Measurements from ENCODE around the gene CTNNA3. TPM values are rescaled to one million over a fixed set of nuclear protein-coding genes. Genes with fewer than 3 reads are reported as not detected.

Gene CTNNA3
- polyA plus RNA-seq, 1 donor from 2014 or later, result 0.14 TPM

- H3K4me2 ChIP-seq (ENCODE audit: low read length), result no peak overlapping the region
- H3K9ac ChIP-seq (ENCODE audit: low read length), result no peak overlapping the region
- H2AFZ ChIP-seq (ENCODE audit: low read depth, low read length), result no peak overlapping the region
- no peak for TF ChIP-seq EZH2 (IDR thresholded peaks at IDR 0.05; ENCODE audit: borderline replicate concordance, insufficient read depth, low read length, poor library complexity, severe bottlenecking)
- TF ChIP-seq MXI1 (conservative IDR thresholded peaks at IDR 0.05; ENCODE audit: poor library complexity, severe bottlenecking), result no peak
- H4K20me1 ChIP-seq (ENCODE audit: insufficient read depth), result no peaks in the 10 kb centered on the region
- H3F3A ChIP-seq (ENCODE audit: insufficient read depth, low read length, poor library complexity, severe bottlenecking), result no peaks in the 10 kb centered on the region
- H3K79me2 ChIP-seq (replicated peaks; ENCODE audit: insufficient read depth, low read length), result no peaks in the 10 kb centered on the region
- no peaks in the 10 kb centered on the region for H3K36me3 ChIP-seq (ENCODE audit: insufficient read depth, low read length)
- H3K9me3 ChIP-seq (ENCODE audit: low read length), result no peaks in the 10 kb centered on the region
- H3K27ac ChIP-seq (ENCODE audit: low read length), result no peak overlapping the region
- H3K4me3 ChIP-seq (ENCODE audit: low read length), result no peak overlapping the region
- no peaks in the 10 kb centered on the region for H3K9me2 ChIP-seq (ENCODE audit: insufficient read depth, low read length)
- no peaks in the 10 kb centered on the region for H3K27me3 ChIP-seq (ENCODE audit: insufficient read depth, low read depth, low read length)
Observed at GRCh38 chr10:65900271-65900670, 1795.7 kb downstream of the CTNNA3 start.

GRCh38 chr10:65898055-65898454 is 1797.9 kb downstream of the CTNNA3 start:
- no peaks in the 10 kb centered on the region for H3K36me3 ChIP-seq (ENCODE audit: insufficient read depth, low read length)
- no peak overlapping the region for H3K27ac ChIP-seq (ENCODE audit: low read length)
- H3K27me3 ChIP-seq (ENCODE audit: insufficient read depth, low read depth, low read length), result no peaks in the 10 kb centered on the region
- H3K4me3 ChIP-seq (ENCODE audit: low read length), result no peak overlapping the region
- no peak overlapping the region for H3K4me2 ChIP-seq (ENCODE audit: low read length)
- no peak overlapping the region for H2AFZ ChIP-seq (ENCODE audit: low read depth, low read length)
- no peaks in the 10 kb centered on the region for H3K9me2 ChIP-seq (ENCODE audit: insufficient read depth, low read length)
- H4K20me1 ChIP-seq (ENCODE audit: insufficient read depth), result no peaks in the 10 kb centered on the region
- no peak overlapping the region for H3K9ac ChIP-seq (ENCODE audit: low read length)
- no peaks in the 10 kb centered on the region for H3K9me3 ChIP-seq (ENCODE audit: low read length)
- no peaks in the 10 kb centered on the region for H3F3A ChIP-seq (ENCODE audit: insufficient read depth, low read length, poor library complexity, severe bottlenecking)
- H3K79me2 ChIP-seq (replicated peaks; ENCODE audit: insufficient read depth, low read length), result no peaks in the 10 kb centered on the region
- TF ChIP-seq REST (IDR thresholded peaks at IDR 0.05; ENCODE audit: borderline replicate concordance), result no peak
- no peak for TF ChIP-seq CTCF (IDR thresholded peaks at IDR 0.05; ENCODE audit: poor library complexity, severe bottlenecking)
- no peak for TF ChIP-seq SMC3 (conservative IDR thresholded peaks at IDR 0.05; ENCODE audit: poor library complexity)
- TF ChIP-seq EP300 (conservative IDR thresholded peaks at IDR 0.05; ENCODE audit: poor library complexity, severe bottlenecking), result no peak
- TF ChIP-seq TAF1 (IDR thresholded peaks at IDR 0.05; ENCODE audit: low read depth), result no peak
- no peak for TF ChIP-seq POLR2AphosphoS5 (IDR thresholded peaks at IDR 0.05)
- no peak for TF ChIP-seq MXI1 (conservative IDR thresholded peaks at IDR 0.05; ENCODE audit: poor library complexity, severe bottlenecking)
- TF ChIP-seq RAD21 (conservative IDR thresholded peaks at IDR 0.05), result no peak
- TF ChIP-seq EZH2 (IDR thresholded peaks at IDR 0.05; ENCODE audit: borderline replicate concordance, insufficient read depth, low read length, poor library complexity, severe bottlenecking), result no peak

- H4K20me1 ChIP-seq (ENCODE audit: insufficient read depth), result no peaks in the 10 kb centered on the region
- no peak overlapping the region for H3K9ac ChIP-seq (ENCODE audit: low read length)
- H3K9me3 ChIP-seq (ENCODE audit: low read length), result no peaks in the 10 kb centered on the region
- H3F3A ChIP-seq (ENCODE audit: insufficient read depth, low read length, poor library complexity, severe bottlenecking), result no peaks in the 10 kb centered on the region
- no peaks in the 10 kb centered on the region for H3K9me2 ChIP-seq (ENCODE audit: insufficient read depth, low read length)
- H3K4me3 ChIP-seq (ENCODE audit: low read length), result no peak overlapping the region
- no peak overlapping the region for H3K27ac ChIP-seq (ENCODE audit: low read length)
- H3K27me3 ChIP-seq (ENCODE audit: insufficient read depth, low read depth, low read length), result no peaks in the 10 kb centered on the region
- no peak overlapping the region for H3K4me2 ChIP-seq (ENCODE audit: low read length)
- TF ChIP-seq CTCF (IDR thresholded peaks at IDR 0.05; ENCODE audit: poor library complexity, severe bottlenecking) (no peak), EP300 (conservative IDR thresholded peaks at IDR 0.05; ENCODE audit: poor library complexity, severe bottlenecking) (no peak), MXI1 (conservative IDR thresholded peaks at IDR 0.05; ENCODE audit: poor library complexity, severe bottlenecking) (no peak), RAD21 (conservative IDR thresholded peaks at IDR 0.05) (no peak), REST (IDR thresholded peaks at IDR 0.05; ENCODE audit: borderline replicate concordance) (no peak), EZH2 (IDR thresholded peaks at IDR 0.05; ENCODE audit: borderline replicate concordance, insufficient read depth, low read length, poor library complexity, severe bottlenecking) (no peak), TAF1 (IDR thresholded peaks at IDR 0.05; ENCODE audit: low read depth) (no peak), POLR2AphosphoS5 (IDR thresholded peaks at IDR 0.05) (no peak), SMC3 (conservative IDR thresholded peaks at IDR 0.05; ENCODE audit: poor library complexity) (no peak)
- H3K36me3 ChIP-seq (ENCODE audit: insufficient read depth, low read length), result no peaks in the 10 kb centered on the region
- H3K79me2 ChIP-seq (replicated peaks; ENCODE audit: insufficient read depth, low read length), result no peaks in the 10 kb centered on the region
- H2AFZ ChIP-seq (ENCODE audit: low read depth, low read length), result no peak overlapping the region
Observed at GRCh38 chr10:65894961-65895360, 1801.0 kb downstream of the CTNNA3 start.
